HG03457 (cell line): Measurements from ENCODE around the gene BCAR3.
"Not testable (repeated sequence)": the region's sequence is repeated elsewhere in the genome, so short reads cannot be mapped to it uniquely, and the experiment has no call there.

Source experiments
- ATAC-seq: cut with Tn5 transposase; IDR thresholded peaks from one replicate; pipeline ENCODE4 v1.9.1; 2021; ENCODE audit warnings: moderate number of reproducible peaks; ENCODE audit not compliant: unreplicated experiment

The BCAR3 gene

DNA sequence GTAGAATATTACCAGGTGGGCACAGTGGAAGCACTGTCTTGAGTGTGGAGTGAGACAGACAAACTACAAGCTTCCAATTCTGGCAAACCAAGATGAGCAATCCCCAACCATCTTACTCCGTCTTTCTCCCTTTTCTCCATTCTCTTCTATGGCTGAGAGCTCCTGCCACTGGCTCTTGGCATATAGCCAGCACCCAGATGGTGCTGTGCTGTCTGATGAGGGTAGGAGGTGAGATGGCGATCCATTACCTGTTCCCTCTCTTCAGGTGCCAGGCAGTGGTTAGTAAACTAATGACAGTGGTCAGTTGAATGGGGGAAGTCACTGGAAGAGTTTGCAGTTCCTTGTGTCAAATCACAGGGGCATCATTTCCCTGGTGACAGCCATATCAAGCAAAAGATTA is 125.3 kb downstream of the BCAR3 start:
- no peak for ATAC-seq

DNA sequence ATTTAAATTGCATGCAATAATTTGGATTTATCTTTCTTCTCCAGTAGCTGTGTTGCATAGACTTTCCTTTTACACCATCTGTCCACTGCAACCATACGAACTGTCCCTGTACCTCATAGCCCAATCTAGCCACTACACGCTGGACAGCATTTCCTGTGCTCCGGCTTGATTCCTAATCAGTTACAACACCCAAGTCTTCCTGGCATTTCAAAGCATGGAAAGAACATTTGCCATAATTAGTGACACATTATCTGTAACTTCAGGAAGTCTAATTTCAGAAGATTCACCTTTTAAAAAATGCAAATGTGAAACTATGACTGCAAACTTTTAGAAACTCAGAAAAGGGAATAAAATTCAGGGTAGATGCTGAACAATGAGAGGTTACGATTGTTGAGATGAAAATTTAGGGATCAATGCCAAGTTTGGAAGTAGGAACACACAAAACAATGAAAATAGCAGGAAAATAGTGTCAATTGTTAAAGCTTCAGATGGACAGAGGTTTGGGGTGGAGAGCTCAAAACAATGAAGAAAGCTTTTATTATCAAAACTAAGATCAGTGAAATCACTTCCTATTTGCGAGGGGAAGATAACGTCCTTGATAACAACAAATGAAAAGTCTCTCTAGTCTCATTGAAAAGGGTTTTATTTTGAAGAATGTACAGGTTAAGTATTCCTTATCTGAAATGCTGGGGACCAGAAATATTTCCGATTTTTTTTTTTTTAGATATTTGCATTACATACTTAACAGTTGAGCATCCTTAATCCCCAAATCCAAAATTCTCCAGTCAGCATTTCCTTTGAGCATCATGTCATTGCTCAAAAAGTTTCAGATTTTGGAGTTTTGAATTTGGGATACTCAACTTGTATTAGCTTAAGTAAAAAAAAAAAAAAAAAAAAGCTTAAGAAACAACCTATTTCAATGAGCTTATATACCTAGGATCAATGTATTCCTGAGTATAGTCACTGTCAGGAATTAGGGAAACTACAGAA is 126.5 kb downstream of the BCAR3 start:
- ATAC-seq, result no peak

GRCh38 chr1:93553886-93554490 is 127.6 kb downstream of the BCAR3 start:
- not testable (repeated sequence) for ATAC-seq

- ATAC-seq, result no peak
Observed at GRCh38 chr1:93552741-93553455, 128.7 kb downstream of the BCAR3 start.

- no peak for ATAC-seq
Observed at GRCh38 chr1:93549811-93550210, 131.8 kb downstream of the BCAR3 start.

GRCh38 chr1:93549131-93549530 is 132.5 kb downstream of the BCAR3 start:
- no peak for ATAC-seq

GRCh38 chr1:93546162-93546863 is 135.3 kb downstream of the BCAR3 start:
- no peak for ATAC-seq

DNA sequence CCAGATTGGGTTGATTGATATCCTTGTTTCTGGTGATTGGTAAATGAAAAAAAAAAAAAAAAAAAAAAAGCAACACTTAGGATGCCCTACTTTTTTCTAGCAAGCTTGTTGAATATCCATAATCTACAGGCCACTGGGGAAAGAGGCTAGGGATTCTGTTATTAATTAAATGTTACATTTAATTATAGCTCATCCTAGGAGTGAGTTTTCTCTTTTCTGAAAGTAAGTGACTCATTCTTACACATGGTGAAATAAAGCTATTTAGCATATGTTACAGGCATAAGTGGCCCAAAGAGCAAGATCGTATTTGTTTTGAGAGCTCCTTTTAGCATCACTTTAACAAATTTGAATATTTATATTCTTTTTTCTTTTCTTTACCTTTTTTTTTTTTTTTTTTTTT is 139.2 kb downstream of the BCAR3 start:
- ATAC-seq, result no peak

DNA sequence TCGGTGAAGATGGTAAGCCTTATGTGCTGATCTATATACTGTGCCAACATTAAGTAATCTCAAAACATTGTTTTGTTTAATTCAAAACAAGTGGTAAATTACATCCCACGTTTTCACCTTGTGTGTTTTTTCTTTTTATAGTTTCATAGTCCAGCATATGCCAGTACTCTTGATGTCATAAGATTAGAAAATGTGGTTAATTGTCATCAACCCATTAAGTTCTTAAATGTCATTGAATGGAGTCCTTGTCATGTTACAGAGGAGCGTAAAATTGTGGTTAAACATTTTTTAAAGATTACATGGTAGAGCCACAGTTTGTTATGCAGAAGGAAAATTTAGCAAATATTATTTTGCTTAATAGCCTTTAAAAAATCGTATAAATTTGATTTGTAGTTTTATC is 140.6 kb downstream of the BCAR3 start:
- no peak for ATAC-seq

- no peak for ATAC-seq
Observed at GRCh38 chr1:93537924-93538323, 143.7 kb downstream of the BCAR3 start.

DNA sequence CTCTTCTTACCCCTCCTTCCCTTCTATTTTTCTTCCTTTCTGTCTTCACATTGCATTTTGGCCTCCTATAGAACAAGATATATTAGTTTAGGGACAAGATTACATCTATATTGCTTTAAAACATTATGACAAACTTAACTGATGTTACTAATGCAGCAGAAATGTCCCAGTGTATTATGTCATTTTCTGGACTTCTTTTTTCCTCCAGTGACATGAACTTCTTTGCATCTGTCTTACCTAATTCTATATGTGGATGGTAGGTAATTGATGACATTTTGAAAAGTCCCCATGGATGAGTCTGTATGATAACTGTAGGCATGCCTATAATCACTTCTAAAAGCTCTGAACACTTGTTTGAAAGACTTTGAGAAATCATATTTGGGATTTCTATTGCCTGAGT is 144.2 kb downstream of the BCAR3 start:
- ATAC-seq, result no peak

DNA sequence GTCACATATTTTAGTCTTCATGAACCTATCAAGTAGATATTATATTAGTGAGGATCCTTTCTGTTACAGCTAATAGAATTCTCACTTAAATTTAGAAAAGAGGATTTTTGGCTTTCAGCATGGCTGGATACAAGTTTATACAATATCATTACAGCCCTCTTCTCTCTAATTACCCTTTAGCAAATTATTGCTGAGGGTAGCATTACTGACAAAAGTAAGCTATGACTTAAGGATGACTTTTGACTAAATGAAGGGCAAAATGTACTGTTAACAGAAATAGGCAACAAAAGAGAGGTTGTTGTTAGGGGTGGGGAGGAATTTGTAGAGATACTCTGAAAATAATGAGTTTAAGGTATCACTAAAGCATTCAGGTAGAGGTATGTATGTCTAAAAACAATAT is 148.0 kb downstream of the BCAR3 start:
- no peak for ATAC-seq

GRCh38 chr1:93532780-93533378 is 148.8 kb downstream of the BCAR3 start:
- ATAC-seq, result no peak

- ATAC-seq, result no peak
Observed at GRCh38 chr1:93531193-93531592, 150.4 kb downstream of the BCAR3 start.

DNA sequence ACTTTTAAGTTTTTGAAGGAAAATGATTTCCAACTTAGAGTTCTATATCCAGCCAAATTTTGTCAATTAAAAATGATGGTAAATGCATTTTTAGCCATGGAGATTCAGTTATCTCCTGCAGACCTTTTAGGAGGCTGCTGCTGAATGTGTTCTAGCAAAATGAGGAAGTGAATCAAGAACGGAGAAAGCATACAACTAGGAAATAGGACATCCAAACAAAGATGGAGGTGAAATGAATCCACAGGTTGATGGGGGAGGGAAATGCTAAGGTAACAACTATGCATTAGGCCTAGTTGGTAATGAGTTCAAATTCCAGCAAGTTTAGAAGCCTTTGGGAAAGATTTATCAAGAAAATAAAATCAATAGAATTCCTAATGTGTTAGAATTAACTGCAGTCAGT is 153.2 kb downstream of the BCAR3 start:
- no peak for ATAC-seq

GRCh38 chr1:93526431-93526830 is 155.2 kb downstream of the BCAR3 start:
- no peak for ATAC-seq

DNA sequence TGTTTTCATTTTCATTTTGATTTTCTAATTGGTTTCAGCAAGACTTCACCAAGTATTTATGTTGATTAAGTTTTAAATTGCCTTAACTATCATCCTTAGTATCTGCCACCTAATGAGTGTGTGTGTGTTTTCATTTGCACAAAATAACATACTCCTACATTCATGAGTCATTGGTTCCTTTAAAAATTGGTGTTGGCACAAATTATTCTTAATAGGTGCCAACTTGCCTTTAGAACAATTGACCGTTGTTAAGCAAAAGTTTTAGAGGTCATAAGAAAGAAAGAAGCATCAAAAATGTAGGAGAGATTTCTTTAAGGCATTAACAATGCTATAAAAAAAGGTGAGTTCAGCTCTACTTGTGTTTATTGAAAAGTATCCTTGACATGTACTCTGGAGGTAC is 156.2 kb downstream of the BCAR3 start:
- no peak for ATAC-seq

DNA sequence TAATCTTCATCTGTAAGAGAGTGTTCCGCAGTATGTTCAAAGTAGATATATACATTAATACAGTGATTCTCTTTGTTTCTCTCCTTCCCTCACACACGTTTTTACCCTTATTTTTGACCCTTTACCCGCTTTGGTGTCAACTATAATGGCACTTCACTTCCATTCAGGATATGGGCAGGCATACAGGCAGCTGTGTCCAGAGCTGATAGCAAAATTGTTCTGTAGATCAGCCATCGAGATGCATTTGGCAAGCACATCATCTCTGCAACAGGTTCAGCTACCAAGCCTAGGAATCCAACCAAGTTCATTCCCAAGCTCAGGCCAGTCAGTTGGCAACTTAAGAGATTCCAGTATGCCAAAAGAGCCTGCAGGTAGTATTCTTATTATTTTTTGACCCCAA is 158.9 kb downstream of the BCAR3 start:
- ATAC-seq, result no peak

- ATAC-seq, result no peak
Observed at GRCh38 chr1:93521618-93522017, 160.0 kb downstream of the BCAR3 start.

GRCh38 chr1:93519199-93519829 is 162.3 kb downstream of the BCAR3 start:
- ATAC-seq, result no peak
